Loucy (cell line): Measurements from ENCODE around the gene VCX2.

Source experiments
- CTCF ChIP-seq: fragments of 200-600 bp; sonication (generic); conservative IDR thresholded peaks from 2 replicates; pipeline ENCODE4 v1.5.1; 2014; ENCODE audit warnings: mild to moderate bottlenecking, antibody characterized with exemption, low read length
- EZH2phosphoT487 ChIP-seq: fragments of 200-600 bp; IDR thresholded peaks from 2 replicates; pipeline ENCODE4 v1.6.1; 2018; ENCODE audit warnings: antibody characterized with exemption, mild to moderate bottlenecking, moderate library complexity, borderline replicate concordance

GRCh38 chrX:8204169-8204935 lies 33.3 kb upstream of the VCX2 start:
- no peak for TF ChIP-seq CTCF
- TF ChIP-seq EZH2phosphoT487: no peak
